OCI-M2 (cell line): Measurements from ENCODE around the gene CCDC85B.

Experiments used
- DNase-seq: peaks from one replicate; lab custom pipeline; 2025; ENCODE audit not compliant: unreplicated experiment; lab: John Stamatoyannopoulos, UW

The CCDC85B gene

GRCh38 chr11:65857500-65857852, 33.0 kb upstream of the CCDC85B start:
- no peak for DNase-seq

GRCh38 chr11:65857853-65858680, 32.4 kb upstream of the CCDC85B start, which contains the start of gene CFL1:
TSS of gene CFL1 (minus strand) at chr11:65858180. CDS start at chr11:65858099, 81 bp downstream.
- DNase-seq, result peak; percentile 60

- DNase-seq, result no peak
Observed at GRCh38 chr11:65858681-65859087, 31.8 kb upstream of the CCDC85B start.

GRCh38 chr11:65859095-65859811, 31.2 kb upstream of the CCDC85B start:
- DNase-seq, result peak; percentile 89

- DNase-seq, result no peak
Observed at GRCh38 chr11:65859812-65860277, 30.6 kb upstream of the CCDC85B start.

- peak; percentile 85 for DNase-seq
Observed at GRCh38 chr11:65860278-65861164, 30.0 kb upstream of the CCDC85B start, which contains the start of gene MUS81. TSS of gene MUS81 (plus strand) at chr11:65860433. CDS start at chr11:65860754, 321 bp downstream.

- DNase-seq, result no peak
Observed at GRCh38 chr11:65861165-65861505, 29.3 kb upstream of the CCDC85B start.

- DNase-seq, result no peak
Observed at GRCh38 chr11:65861533-65862183, 28.8 kb upstream of the CCDC85B start.

GRCh38 chr11:65862191-65862735, 28.2 kb upstream of the CCDC85B start:
- DNase-seq, result no peak

GRCh38 chr11:65862941-65863888, 27.3 kb upstream of the CCDC85B start:
- no peak for DNase-seq

- DNase-seq, result no peak
Observed at GRCh38 chr11:65863889-65864705, 26.4 kb upstream of the CCDC85B start.

- DNase-seq, result no peak
Observed at GRCh38 chr11:65864706-65865471, 25.6 kb upstream of the CCDC85B start.

GRCh38 chr11:65865550-65866172, 24.8 kb upstream of the CCDC85B start:
- no peak for DNase-seq

GRCh38 chr11:65866509-65867283, 23.8 kb upstream of the CCDC85B start:
- no peak for DNase-seq

GRCh38 chr11:65867284-65868071, 23.0 kb upstream of the CCDC85B start:
- DNase-seq, result no peak
